HuH-7.5 (cell line): ENCODE data around the gene CRACR2B.
A peak's percentile ranks its signal among the peaks of the same experiment; 100 is the strongest.

Experiments
- DNase-seq: peaks from one replicate; pipeline ENCODE4 v3.0.0; 2011; ENCODE audit warnings: low spot score

The CRACR2B gene

DNA sequence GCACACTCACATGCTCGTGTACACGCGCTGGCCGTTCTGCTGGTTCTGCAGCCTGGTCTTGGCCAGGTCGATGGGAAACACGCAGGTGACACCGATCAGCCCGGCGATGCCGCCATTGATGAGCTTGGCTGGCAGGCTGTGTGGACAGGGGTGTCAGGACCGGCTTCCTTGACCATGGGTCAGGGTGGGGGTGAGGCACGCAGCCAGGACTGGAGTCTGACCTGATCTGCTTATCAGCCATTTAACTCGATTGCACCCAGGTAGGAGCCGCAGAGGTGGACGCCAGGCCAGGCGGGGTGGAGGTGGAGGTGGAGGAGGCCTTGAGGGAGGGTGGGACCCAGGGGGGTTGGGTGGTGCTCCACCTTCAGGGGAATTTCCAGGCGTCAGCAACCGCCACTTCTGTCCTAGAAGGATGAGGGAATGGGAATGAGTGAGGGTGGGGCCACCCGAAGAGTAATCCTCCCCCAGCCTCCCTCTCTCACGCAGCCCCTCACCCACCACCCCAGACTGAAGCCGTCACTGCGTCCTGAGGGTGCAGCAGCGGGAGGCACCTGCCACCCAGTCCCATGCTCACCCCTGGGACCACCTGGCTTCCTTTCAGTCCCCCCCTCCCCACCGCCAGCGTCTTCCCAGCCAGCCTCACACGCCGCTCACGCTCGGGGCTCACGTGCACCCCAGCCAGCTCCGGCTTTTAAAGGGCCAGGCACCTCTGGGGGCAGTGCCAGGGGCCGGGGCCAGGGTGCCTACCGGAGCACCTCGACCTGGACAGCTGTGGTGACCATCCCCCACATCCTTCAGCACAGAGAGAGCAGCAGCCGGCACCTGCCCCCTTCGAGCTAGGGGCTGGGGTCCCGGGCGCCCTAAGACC is 32.7 kb upstream of the CRACR2B start:
- no peak for DNase-seq

DNA sequence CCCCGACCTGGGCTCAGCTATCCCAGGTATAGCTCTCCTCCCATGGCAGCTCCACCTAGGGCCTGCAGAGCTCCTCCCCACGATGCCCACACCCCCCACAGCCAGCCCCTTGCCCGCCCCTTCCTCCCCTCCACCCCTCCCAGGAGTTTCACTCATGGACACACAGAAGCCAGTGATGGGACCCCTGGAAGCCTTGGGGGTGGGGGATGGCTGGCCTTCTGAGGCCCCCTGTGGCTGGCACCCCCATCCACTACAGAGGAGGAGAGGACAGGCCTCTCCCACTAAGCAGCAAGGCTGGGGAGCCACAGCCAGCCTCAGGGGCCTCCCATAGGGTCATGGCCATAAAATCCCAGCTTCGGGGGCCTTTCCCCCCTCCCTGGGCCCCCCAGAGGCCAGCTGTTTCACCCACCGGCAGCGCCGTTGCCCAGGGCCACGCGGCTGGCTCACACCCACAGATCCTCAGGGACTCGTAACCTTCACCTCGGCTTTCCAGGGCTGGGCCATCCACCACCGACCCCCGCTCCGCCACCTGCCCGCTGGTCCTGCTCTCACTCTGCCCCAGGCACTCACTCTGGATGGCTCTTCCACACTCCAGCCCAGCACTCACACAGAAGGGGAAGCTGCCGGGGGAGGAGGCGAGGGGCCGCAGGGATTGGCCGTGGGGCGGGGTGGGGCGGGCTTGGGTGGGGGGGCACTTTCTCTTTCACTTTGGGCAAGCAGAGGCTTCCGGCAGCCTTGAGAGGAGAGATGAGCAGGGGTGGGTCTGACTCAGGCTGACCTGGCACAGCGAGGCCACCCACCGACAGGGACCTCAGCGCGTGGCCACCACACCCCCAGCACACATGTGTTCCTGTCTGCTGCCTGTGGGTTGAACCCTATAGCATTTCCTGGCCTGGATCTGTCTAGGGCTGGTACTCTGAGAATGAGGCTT is 31.8 kb upstream of the CRACR2B start:
- DNase-seq = no peak

DNA sequence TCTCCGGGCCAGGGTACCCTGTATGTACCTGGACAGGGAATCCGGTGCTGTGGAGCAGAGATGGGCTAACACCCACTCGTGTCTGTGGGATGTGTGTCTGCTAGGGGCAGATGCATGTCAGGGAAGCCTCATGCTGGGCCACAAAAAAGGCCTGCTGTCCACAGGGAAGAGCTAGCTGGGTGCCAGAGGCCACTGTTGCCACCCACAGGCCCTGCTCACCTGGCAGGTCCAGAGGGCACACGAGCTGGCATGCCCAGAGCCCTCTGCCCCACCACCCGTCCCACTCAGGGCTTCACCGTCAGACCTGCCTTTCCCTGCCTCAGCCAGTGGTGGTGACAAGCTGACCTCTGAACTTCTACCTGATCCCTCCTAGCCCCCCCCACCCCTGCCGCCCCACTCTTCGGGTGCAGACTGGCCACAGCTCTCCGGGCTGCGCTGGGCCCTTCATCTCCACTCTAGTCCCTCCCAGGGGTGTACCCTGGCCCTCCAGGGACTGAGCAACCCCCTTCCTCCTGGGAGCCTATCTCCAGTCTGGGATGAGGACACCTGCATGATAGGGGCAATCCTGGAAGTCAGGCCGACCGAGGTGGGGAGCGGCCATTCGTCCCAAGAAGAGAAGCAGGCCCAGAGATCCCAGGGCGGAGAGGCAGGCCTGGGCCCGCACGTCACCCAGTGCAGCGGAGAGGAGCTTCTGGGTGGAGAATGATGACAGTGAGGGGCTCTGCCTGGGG is 31.0 kb upstream of the CRACR2B start:
- no peak for DNase-seq

DNA sequence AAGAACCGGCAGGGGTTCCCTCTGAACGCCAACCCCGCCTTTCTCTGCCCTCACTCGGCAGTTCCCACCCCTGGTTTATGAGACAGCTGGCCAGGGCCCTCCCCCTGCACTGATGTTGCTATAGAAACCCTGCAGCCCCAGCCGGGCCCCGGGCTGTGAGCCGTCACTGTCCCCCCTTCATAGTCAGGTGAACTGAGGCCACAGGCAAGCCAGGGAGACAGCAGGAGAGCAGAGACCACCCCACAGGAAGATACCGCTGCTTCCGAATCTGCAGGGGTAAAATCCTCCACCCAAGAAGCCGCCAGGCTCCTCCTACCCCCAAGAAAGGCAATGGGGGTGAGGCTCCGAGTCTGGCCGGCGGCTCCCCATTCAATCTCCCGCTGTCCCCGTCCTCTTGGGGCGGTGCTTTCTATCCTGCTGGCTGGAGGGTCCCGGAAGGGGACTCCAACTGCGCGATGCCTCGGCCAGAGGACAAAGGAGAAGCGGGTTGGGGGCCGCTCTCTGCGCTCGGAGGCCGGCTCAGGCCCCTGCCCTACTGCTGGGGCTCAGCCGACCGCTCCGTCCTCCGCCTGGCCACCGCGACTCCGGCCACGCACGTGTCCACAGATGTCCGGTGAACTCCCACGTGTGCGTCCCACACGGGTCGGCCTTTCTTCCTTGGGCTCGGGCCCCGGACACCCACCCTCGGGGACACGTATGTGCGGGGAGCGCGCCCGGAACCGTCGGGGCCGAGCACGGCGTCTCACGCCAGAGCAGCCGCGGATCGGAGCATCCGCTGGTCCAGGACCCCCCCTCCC is 30.2 kb upstream of the CRACR2B start:
- peak; percentile 89 for DNase-seq

DNA sequence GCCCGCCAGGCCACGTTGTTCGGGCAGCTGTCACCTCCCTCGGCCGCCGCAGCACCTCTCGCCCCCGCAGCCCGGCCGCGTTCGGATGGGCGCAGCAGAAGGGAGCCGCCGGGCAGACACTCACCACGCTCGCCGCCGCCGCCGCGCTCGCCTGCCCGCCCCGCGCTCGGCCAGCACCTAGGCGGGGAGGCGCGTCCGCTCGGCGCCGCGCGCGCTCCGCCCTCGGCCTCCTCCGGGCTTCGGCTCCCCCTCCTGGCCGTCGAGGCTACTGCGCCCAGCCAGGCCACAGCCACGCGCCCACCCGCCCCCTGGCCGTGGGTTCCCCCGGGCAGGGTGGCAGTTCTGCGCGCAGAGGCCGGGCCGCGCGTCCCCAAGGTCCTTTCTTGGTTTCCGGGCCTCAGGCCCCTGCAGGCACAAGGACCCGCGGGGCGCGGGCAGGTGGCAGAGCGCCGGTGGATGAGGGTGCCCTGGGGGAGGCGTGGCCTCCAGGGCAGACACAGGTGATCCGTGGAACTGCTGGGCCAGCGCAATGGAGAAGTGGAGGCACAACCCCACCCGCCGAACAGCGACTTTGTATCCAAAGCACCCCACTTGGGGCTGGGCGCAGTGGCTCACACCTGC is 29.5 kb upstream of the CRACR2B start, which contains the start of gene SLC25A22:
TSS of gene SLC25A22 (minus strand) at position 189 of the 621 bp plus-strand sequence. CDS start 3,275 bp downstream, outside the sequence.
- DNase-seq = peak; percentile 97

DNA sequence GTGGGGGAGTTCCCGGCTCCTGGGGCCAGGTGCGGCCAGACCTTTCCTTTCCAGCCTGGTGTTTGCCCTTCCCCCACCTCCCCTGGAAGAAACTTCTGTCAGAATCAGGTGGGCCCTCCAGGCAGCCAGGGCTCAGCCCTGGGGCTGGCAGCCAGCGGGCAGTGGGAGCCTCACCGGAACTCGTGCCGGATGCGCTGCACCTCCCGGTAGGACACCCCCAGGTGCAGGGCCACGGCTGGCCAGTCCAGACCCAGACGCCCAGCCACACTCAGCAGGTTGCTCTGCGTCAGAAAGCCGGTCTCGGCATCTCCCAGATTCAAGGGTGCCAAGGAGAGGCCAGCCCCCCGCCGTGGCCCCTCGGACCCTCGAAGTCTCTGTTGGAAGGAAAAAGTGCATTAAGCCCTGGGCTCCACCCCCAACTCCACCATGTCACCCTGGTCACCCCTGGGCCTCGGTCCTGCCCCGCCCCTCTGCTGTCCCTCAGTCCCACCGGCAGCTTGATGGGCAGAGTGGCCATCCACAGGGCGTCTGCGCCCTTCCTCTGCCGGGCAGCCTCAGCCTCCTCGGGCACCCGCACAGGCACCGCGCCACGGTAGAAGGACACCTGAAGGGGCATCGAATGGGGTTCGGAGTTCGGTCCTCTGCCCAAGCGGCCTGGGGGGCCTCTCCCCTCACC is 27.9 kb upstream of the CRACR2B start:
- no peak for DNase-seq

DNA sequence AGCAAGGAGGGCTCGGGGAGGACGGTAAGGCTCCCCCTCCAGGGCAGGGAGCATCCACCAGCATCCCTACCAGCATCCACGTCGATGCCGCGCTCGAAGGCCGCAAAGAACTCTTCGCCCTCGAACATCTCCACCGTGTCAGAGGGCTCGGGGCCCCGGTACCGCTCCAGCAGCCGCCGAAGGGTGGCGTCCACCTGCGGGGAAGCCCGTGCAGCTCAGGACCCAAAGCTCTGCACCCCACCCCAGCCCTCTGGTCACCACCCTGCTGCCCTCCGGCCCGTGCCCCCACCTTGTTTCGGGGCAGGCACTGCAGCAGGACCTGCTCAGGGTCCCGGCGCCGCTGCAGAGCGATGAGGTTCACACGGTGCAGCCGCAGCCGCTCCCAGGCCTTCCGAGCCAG is 27.2 kb upstream of the CRACR2B start:
- DNase-seq = no peak

DNA sequence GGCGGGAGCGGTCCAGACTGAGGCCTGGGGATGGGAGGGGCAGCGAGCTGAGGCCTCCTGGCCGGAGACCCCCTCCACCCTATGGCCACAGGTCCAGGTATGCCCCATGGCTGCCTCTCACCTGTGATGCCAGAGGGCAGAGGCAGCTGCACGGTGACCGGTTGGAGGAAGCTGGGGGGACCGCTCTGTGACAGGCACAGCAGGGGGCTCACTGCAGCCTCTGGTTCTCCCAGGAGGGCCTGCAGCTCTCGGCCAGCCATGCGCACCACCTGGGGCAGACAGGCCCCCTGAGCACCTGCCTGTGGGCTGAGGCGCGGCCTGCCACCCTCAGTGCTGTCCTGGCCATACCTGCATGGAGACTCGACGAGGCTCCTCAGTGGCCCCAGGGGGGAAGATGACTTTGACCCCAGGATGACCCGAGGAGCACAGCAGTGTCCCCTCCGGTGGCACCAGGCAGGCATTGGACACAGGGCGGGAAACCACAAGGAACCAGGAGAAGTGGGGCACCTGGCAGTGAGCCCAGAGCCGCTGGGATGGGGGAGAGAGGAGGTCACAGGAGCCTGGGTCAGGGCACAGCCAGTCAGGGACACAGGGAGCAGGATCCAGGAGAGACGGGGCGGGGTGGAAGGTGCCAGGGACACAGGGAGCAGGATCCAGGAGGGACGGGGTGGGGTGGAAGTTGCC is 26.5 kb upstream of the CRACR2B start:
- DNase-seq = no peak

DNA sequence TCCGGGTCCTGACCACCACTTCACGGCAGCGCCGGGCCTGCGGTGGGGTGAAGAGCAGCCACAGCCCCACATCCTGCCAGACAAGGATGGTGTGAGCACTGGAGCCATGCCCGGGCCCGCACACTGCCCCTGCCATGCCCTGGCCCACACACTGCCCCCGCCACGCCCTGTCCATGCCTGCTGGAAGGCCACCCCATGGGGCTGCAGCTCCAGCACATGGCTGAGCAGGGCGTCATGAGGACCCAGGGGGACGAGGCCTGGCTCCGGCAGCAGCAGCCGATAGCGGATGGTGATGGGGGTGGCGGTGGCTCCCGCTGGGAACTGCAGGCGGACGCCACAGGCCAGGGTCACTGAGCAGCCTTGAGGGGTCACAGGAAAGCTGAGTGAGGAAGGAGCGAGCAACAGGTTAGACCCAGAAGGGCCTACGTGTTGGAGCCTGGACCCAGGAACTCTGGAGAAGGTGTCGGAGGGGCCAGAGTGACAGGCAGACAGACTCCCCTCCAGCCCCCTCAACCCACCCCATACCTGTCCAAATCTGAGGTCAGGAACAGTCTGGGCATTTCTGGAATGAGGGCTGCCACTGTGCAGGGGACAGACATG is 25.6 kb upstream of the CRACR2B start:
- no peak for DNase-seq

DNA sequence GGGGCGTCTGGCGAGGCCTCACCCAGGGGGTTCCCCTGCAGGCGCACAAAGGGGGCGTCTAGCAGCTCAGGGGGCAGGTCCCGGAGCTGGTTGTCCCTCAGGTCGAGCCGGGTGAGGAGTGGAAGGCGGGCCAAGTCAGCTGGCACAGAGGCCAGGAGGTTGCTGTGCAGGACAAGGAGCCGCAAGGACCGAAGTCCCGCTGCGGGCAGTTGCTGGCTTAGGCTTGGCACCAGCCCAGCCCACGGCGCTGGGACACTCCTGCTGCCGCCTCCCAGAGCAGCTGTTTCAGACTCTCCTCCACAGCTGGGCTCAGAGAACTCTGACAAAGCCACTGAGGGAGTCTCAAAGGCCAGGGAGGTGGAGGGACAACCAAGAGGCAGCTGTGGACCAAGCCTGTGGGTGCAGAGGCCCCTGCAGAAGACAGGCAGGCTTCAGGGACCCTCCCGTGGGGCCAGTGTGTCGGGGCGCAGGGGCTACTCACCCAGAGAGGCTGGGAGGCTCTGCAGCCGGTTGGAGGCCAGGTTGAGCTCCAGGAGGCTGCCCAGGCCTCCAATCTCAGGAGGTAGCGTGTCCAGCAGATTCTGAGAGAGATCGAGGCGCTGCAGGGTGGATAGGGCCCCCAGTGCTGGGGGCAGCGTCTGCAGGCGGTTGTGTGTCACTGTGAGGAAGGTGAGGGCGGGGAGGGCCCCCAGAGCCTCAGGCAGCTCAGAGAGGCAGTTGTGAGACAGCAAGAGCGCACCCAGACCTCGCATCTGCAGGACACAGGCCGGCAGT is 24.8 kb upstream of the CRACR2B start:
- no peak for DNase-seq

DNA sequence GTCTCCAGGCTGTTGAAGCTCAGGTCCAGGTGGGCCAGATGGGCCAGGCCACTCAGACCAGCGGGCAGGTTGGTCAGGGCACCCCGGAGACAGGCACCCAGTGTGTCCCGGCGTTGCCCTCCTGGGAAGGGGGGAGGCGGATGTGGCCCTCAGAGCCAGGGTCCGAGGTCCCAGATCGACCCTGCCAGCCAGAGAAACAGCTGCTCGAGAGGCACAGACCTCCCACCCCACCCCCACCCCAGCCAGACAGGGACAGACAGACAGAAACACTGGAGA is 24.3 kb upstream of the CRACR2B start:
- DNase-seq = no peak

DNA sequence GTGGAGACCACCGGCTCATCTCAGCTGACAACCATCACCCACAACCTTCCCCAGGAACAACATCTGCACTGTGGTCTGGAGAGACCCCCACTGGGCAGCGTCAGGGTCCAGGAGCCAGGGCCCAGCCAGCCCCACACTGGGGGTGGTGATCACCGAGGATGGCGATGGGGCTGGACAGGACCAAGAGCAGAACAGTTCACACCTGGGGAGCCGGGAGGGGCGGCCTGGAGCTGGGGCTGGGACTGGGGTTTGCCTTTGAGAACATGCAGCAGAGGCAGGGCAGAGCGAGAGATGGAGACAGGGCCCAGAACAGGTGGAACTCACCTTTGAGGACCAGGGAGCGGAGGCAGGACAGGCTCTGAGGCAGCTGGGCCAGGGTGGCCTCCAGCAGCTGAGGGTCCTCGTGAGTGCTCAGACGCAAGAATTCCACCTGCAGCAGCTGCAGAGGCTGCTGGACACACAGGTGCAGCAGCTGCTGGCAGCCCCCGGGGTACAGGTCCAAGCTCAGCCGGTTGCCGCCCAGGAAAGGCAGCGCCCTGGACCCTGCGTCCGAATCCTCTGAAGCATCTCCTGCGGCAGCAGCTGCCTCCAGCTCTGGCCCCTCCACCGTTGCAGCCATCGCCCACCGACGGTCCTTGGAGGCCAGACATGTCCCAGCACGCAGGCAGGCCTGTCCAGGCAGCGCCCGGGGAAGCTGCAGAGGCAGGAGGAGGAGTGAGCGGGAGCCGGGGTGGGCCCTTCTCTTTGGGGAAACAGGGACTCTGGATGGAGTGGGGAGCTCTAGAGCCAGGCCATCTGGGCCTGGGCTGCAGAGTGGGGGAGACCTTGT is 23.7 kb upstream of the CRACR2B start:
- DNase-seq = no peak

DNA sequence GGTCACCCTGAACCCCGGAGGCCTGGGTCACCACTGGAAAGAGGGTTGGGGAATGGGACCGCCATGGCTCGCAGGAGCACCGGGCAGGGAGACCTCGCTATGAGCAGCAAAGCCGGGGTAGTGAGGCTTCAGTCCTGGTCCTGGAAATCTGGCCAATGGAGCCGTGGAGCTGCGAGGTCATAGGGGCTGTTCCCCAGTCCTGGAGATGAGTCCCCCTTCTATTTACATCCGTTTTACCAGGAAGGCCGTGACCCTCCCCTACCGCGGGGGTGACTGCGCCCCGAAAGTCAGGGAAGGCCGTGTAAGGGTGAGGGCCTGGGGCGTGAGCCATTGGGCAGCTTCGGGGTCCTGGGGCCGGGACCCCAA is 23.1 kb upstream of the CRACR2B start:
- no peak for DNase-seq

DNA sequence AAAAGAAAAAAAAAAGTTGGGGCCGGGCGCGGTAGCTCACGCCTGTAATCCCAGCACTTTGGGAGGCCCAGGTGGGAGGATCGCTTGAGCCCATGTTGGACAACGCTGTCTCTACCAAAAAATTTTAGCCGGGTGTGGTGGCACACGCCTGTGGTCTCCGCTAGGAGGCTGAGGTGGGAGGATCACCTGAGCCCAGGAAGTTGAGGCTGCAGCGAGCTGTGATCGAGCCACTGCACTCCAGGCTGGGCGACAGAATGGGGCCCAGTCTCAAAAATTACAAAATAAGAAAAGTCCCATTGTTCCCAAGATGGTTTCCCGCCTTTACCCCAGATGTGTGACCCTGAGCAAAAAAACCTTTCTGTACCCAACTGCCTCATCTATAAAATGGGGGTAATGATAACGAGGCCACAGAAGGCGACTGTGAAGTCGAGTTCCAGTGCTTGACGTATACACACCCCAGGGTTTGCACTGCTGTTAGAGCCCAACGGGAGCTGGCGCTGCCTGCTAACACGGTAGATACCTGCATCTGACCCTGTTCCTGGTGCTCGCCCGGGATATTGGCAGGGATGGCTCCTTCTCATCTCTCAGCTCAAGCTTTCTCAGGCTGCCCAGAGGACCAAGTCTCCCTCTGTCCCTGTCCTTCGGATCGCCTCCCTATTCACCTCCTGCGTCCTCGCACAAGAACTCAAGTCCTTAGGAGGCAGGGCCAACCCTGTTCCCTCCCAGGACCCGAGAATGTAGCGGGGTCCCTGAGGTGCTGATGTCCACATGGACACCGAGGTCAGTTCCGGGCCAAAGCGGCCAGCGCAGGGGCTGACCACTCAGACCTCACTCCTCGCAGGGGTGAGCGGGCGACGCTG is 19.1 kb upstream of the CRACR2B start:
- DNase-seq = peak; percentile 87

DNA sequence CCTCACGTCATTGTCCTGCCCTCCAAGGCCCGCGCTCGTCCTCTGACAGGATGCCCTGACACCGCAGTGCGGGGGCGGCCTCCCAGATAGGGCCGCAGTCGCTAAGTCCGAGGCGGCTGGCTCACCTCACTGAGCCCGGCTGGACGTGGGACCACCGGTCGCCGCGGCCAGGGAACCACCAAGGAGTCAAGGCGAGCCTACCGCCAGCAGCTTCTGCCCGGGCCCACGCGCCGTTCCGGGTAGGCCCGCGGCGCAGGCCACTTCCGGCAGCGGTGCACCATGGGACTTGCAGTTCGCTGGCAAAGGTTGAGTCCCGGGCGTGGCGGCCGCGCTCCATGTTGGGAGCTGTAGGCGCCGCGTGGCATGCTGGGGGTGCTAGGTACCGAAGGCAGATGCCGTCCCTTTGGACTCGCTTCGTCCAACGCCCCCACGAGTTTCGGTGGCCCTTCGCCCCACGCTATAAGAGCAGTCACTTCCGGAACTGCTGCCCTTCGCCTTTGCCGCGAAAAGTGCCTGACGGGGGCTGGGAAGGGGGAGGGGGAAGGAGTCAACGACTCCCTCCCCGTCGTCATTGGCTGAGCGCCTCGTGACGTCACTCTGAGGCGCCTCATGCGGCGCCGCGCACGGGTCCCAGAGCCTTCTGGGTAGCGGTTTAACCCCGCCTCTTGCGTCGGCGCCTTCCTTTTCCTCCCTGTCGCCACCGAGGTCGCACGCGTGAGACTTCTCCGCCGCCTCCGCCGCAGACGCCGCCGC is 18.3 kb upstream of the CRACR2B start, which contains the start of gene RPLP2:
TSS of gene RPLP2 (plus strand) at position 681 of the 753 bp plus-strand sequence. CDS start 268 bp downstream, outside the sequence.
- peak; percentile 92 for DNase-seq

DNA sequence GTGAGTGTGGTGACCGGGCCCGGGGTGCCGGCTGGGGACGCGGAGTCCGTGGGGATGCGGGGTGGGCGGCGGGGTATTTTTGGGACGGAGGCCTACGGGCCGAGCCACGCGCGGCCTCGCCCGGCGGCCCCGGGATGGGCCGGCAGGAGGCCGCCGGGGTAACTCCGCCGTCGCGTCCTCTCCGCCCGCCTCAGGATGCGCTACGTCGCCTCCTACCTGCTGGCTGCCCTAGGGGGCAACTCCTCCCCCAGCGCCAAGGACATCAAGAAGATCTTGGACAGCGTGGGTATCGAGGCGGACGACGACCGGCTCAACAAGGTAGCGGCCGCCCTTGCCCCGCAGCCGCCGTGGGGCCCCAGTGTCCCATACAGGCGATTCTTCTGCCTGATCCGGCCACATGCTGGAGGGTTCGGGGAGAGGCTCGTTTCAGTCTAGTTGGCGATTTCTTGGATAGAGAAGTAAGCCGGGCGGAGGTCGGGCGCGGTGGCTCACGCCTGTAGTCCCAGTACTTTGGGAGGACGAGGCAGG is 17.6 kb upstream of the CRACR2B start:
- no peak for DNase-seq
